GM10266 (cell line): ENCODE results near the gene DENND10.
"Not testable (repeated sequence)": the region's sequence is repeated elsewhere in the genome, so short reads cannot be mapped to it uniquely, and the experiment has no call there.

Source experiments
- DNase-seq: peaks from one replicate; pipeline ENCODE4 v3.0.0; 2012; ENCODE audit errors: extremely low spot score
- CTCF ChIP-seq: IDR thresholded peaks from 2 replicates; pipeline ENCODE4 v1.5.1; 2012; ENCODE audit warnings: mild to moderate bottlenecking, low read depth; ENCODE audit not compliant: control insufficient read depth, insufficient read depth; ENCODE audit errors: missing control alignments

DENND10 gene

GRCh38 chr10:119125942-119126341 is 22.0 kb downstream of the DENND10 start:
- no peak for DNase-seq
- no peak for TF ChIP-seq CTCF

- no peak for DNase-seq
- TF ChIP-seq CTCF = no peak
These were observed 25.8 kb downstream of the DENND10 start for GRCh38 chr10:119129721-119130120.

GRCh38 chr10:119131512-119132240 is 27.8 kb downstream of the DENND10 start:
- peak; percentile 36 for DNase-seq
- TF ChIP-seq CTCF = no peak

- TF ChIP-seq CTCF = no peak
- DNase-seq = no peak
These were observed 28.8 kb downstream of the DENND10 start for GRCh38 chr10:119132521-119133345.

- DNase-seq = no peak
- TF ChIP-seq CTCF = no peak
These were observed 30.0 kb downstream of the DENND10 start for GRCh38 chr10:119133949-119134348.

- no peak for DNase-seq
- no peak for TF ChIP-seq CTCF
These were observed 31.6 kb downstream of the DENND10 start for GRCh38 chr10:119135513-119135881.

GRCh38 chr10:119136084-119136483 is 32.2 kb downstream of the DENND10 start:
- no peak for DNase-seq

GRCh38 chr10:119137878-119138277 is 34.0 kb downstream of the DENND10 start:
- not testable (repeated sequence) for DNase-seq

More at GRCh38 chr10:119136084-119136483, 32.2 kb downstream of the DENND10 start:
- no peak for TF ChIP-seq CTCF
